ENCODE data around the gene LIPC.

LIPC gene

GRCh38 chr15:58495891-58496408 lies 64.2 kb downstream of the LIPC start:
- no peak for DNase-seq (ENCODE audit: low read depth)

- DNase-seq (ENCODE audit: low read depth), result no peak
Measured at GRCh38 chr15:58497046-58497785, 65.4 kb downstream of the LIPC start.

- no peak for DNase-seq (ENCODE audit: low read depth)
Measured at GRCh38 chr15:58498821-58499580, 67.2 kb downstream of the LIPC start.

GRCh38 chr15:58501006-58501405 lies 69.2 kb downstream of the LIPC start:
- no peak for DNase-seq (ENCODE audit: low read depth)

GRCh38 chr15:58501636-58502188 lies 69.9 kb downstream of the LIPC start:
- DNase-seq (ENCODE audit: low read depth), result no peak

GRCh38 chr15:58503139-58504027 lies 71.6 kb downstream of the LIPC start:
- DNase-seq (ENCODE audit: low read depth), result no peak

GRCh38 chr15:58504674-58505234 lies 73.0 kb downstream of the LIPC start:
- no peak for DNase-seq (ENCODE audit: low read depth)

GRCh38 chr15:58505581-58505980 lies 73.8 kb downstream of the LIPC start:
- no peak for DNase-seq (ENCODE audit: low read depth)

GRCh38 chr15:58506064-58506490 lies 74.3 kb downstream of the LIPC start:
- DNase-seq (ENCODE audit: low read depth), result no peak

GRCh38 chr15:58506783-58507668 lies 75.2 kb downstream of the LIPC start:
- no peak for DNase-seq (ENCODE audit: low read depth)

GRCh38 chr15:58509556-58509955 lies 77.8 kb downstream of the LIPC start:
- DNase-seq (ENCODE audit: low read depth), result no peak

GRCh38 chr15:58510715-58511598 lies 79.2 kb downstream of the LIPC start:
- peak; percentile 19 for DNase-seq (ENCODE audit: low read depth)

GRCh38 chr15:58511599-58511987 lies 79.8 kb downstream of the LIPC start:
- no peak for DNase-seq (ENCODE audit: low read depth)

GRCh38 chr15:58512522-58512921 lies 80.7 kb downstream of the LIPC start:
- DNase-seq (ENCODE audit: low read depth), result no peak

- no peak for DNase-seq (ENCODE audit: low read depth)
Measured at GRCh38 chr15:58513008-58513407, 81.2 kb downstream of the LIPC start.

- no peak for DNase-seq (ENCODE audit: low read depth)
Measured at GRCh38 chr15:58513726-58514336, 82.0 kb downstream of the LIPC start.

- no peak for DNase-seq (ENCODE audit: low read depth)
Measured at GRCh38 chr15:58515807-58516206, 84.0 kb downstream of the LIPC start.

- DNase-seq (ENCODE audit: low read depth), result no peak
Measured at GRCh38 chr15:58517252-58517681, 85.5 kb downstream of the LIPC start.
